AML-193 (cell line): ENCODE results near the gene KIF26B.
"Not testable (repeated sequence)": the region's sequence is repeated elsewhere in the genome, so short reads cannot be mapped to it uniquely, and the experiment has no call there.

ENCODE experiments used
- DNase-seq, 2 experiments: peaks; one replicate each; lab custom pipeline; 2025; lab: John Stamatoyannopoulos, UW

Gene KIF26B

DNA sequence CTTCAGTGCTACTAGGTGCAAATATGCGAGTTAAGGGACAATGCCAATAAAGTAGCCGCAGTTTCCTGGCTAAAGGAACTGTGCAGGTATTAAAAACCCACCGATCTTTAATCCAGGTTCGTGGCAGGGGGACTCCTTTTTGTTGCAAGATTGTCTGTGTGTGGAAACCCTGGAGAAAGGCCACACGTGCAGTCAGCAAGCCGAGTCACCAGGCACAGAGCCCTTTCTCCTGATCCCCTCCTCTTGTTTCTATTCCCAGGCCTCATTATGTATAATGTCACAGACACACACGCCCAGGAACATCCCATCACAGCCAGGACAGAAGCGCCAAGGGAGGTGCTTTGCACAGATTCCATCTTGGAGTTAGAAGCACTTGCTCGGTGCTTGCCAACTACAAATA is 528.9 kb downstream of the KIF26B start:
- DNase-seq: no peak

DNA sequence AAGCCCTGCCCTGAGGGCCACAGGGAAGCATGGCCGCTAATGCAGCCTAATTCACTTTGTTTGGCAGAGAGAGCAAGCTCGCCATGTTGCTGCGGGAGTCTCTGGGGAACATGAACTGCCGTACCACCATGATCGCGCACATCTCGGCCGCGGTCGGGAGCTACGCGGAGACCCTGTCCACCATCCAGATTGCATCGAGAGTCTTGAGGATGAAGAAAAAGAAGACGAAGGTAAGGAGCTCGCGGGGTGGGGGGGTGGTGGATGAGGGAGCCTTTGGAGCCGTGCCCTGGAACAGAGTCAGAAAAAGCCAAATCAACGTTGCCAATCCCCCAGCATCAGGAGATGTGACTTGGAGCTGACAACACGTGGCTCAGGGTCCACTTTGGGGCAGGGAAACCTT is 529.4 kb downstream of the KIF26B start:
- no peak for DNase-seq

DNA sequence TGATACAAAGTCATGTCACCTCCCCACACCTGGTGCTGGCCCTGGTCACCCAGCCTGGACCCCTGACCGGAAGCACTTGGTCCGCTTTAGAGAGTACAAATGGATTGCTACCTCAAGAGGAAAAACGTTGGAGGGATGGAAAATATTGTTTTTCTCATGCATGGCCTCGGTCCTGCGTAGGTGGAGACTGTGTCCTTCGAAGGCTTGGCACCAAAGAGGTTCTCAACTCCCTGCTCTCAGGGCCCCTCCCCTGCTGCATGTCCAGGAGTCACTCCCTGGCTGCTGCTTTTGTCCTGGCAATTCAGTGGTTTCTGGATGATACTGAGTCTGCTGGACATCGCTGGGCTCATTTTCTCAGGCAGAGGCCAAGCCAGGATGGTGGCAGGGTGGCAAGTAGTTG is 529.8 kb downstream of the KIF26B start:
- DNase-seq: no peak

DNA sequence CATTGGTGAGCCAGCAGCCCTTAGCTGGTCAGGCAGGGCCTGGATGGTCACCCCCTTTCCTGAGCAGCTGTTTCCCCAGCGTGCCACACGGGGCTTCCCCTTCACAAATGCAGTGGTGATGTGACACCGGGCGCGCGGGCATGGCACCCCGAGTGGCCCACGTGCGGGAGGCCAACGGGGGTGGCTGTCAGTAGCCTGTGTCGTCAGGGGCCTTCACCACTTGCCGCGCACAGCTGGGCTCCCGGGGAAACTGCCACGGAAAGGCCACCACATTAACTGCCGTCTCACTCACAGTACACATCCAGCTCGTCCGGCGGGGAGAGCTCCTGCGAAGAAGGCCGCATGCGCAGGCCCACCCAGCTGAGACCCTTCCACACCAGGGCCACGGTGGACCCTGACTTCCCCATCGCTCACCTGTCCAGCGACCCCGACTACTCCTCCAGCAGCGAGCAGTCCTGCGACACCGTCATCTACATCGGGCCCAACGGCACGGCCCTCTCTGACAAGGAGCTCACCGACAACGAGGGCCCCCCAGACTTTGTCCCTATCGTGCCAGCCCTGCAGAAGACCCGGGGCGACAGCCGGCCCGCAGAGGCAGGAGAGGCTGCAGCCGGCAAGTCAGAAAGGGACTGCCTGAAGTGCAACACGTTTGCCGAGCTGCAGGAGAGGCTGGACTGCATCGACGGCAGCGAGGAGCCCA is 530.5 kb downstream of the KIF26B start:
- no peak for DNase-seq

DNA sequence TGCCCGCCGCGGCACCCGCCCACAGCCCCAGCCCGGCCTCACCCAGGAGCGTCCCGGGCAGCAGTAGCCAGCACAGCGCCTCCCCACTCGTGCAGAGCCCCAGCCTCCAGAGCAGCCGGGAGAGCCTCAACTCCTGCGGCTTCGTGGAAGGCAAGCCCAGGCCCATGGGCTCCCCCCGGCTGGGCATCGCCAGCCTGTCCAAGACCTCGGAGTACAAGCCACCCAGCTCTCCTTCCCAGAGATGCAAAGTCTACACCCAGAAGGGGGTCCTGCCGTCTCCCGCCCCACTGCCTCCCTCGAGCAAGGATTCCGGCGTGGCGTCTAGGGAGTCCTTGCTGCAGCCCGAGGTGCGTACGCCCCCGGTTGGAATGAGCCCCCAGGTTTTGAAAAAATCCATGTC is 531.2 kb downstream of the KIF26B start:
- DNase-seq: no peak

DNA sequence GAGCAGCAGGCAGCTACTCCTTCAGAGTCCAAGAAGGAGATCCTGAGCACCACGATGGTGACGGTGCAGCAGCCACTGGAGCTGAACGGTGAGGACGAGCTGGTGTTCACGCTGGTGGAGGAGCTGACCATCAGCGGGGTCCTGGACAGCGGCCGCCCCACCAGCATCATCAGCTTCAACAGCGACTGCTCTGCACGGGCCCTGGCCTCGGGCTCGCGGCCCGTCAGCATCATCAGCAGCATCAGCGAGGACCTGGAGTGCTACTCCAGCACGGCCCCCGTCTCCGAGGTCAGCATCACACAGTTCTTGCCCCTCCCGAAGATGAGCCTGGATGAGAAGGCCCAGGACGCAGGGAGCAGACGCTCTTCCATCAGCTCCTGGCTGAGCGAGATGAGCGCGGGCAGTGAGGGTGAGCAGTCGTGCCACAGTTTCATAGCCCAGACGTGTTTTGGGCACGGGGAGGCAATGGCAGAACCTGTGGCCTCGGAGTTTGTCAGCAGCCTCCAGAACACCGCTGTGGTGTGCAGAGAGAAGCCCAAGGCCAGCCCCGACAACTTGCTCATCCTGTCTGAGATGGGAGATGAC is 531.8 kb downstream of the KIF26B start:
- no peak for DNase-seq

DNA sequence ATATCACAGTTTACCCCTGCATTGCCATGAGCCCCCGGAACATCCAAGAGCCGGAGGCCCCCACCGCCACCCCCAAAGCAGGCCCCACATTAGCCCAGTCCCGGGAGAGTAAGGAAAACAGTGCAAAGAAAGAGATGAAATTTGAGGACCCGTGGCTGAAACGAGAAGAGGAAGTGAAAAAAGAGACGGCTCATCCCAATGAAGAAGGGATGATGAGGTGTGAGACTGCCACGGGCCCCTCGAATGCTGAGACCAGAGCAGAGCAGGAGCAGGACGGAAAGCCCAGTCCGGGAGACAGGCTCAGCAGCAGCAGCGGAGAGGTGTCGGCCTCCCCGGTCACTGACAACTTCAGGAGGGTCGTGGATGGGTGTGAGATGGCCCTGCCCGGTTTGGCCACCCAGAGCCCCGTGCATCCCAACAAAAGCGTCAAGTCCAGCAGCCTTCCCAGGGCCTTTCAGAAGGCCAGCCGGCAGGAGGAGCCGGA is 532.4 kb downstream of the KIF26B start:
- DNase-seq: no peak

DNA sequence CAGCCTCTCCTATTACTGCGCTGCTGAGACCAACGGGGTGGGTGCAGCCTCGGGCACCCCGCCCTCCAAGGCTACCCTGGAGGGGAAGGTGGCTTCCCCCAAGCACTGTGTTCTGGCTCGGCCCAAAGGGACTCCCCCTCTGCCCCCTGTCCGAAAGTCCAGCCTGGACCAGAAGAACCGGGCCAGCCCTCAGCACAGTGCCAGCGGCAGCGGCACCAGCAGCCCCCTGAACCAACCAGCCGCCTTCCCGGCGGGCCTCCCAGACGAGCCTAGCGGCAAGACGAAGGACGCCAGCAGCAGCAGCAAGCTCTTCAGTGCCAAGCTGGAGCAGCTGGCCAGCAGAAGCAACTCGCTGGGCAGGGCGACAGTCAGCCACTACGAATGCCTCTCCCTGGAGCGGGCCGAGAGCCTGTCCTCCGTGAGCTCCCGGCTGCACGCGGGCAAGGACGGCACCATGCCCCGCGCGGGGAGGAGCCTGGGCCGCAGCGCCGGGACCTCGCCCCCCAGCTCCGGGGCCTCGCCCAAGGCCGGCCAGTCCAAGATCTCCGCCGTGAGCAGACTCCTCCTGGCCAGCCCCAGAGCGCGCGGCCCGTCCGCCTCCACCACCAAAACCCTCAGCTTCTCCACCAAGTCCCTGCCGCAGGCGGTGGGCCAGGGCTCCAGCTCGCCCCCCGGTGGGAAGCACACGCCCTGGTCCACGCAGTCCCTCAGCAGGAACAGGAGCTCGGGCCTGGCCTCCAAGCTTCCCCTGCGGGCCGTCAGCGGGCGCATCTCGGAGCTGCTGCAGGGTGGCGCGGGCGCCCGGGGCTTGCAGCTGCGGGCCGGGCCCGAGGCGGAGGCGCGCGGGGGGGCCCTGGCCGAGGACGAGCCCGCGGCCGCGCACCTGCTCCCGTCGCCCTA is 533.1 kb downstream of the KIF26B start:
- no peak for DNase-seq

DNA sequence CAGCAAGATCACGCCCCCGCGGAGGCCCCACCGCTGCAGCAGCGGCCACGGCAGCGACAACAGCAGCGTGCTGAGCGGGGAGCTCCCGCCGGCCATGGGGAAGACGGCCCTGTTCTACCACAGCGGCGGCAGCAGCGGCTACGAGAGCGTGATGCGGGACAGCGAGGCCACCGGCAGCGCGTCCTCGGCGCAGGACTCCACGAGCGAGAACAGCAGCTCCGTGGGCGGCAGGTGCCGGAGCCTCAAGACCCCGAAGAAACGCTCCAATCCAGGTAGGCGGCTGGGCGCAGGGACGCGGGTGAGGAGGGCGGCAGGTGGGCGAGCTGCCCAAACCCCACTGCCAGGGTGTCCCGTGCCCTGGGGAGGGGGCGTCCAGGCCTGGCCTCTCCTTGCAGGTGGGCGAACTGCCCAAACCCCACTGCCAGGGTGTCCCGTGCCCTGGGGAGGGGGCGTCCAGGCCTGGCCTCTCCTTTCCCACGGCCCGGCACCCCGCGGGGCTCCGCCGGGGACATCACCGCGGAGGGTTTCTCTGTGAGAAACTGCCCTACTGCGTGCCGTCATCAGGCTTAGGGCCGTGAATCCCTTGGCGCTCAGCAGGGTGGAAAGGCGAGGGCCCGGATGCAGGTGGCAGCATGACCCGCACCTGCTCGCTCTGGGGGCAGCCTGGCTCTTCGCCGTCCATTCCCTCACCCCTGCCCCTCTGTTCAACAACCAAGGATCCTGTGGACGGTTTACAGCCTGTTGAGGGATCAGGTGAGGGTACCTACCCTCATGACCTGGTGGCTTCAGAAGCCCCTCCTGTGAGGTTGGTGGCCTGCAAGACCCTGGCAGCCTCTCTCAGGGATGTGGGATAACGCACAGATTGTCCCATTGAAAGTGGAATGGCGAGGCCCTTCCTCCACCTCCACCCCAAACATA is 534.0 kb downstream of the KIF26B start:
- no peak for DNase-seq

DNA sequence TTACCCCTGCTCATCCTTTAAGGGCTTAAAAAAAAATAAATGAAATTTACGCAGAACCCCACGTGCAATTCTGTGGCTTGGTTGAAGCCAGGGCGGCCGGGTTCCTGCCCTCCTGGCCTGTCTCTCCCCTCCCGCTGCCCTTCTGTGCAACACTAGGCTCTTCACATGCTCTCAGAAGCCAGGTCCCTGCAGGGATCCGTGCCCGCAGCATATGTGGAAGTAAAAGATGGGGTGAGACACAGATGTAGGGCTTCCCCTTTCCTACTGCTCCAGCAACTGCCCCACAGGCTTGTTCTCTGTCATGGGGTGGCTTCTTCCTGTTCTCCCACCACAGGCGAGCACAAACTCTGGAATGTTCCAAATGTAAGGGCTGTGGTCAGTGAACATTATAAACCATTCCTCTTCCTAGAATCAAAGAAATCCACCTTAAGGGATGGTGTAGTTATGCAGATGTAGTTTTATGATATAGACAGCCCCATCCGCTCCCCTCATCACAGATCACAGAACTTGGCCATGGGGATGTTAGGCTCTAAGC is 535.4 kb downstream of the KIF26B start:
- DNase-seq: no peak

DNA sequence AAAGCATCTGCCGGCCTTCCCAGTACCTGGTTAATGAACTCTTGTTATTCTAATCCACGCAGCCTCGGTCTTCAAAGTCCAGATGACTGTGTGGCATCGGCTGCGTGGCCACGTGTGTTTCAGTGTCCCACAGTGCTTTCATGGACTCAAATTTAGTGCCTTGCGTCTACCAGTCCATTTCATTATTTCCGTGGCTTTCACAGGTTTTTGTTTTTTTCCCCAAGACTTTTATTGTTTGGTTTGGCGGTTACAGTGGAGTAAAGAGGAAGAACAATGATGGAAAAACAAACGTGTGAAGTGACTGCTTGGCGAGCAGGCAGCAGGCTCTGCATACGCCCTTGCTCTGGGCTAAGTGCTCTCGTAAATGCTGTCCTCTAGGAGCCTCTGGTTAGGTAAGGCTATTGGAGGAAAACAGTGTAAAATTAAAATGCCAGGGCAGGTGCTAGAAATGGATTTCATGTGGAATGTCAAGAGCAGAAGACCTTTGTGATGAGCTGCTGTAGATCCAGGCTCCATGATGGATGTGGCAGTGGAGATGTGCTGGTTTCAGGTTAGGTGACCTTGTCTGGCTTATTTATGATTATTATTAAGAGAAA is 536.3 kb downstream of the KIF26B start:
- no peak for DNase-seq

DNA sequence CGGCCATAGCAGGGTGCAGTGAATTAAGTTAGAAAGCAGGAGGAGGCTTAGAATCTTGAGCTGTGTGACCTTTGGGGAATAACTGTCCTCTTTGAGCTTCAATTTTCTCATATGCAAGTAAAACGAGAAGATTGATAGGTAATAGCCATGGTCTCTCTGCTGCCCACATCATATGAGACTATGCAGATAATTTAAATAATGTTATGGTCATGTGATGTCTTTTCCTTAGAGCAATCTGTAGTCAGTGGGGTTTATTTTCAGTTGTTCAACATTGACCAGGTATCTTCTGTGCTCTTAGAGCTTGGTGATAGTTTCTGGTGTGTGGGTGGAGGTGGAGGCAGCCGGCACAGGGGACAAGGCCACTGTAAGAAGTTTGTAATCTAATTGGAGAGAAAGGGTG is 537.1 kb downstream of the KIF26B start:
- no peak for DNase-seq

DNA sequence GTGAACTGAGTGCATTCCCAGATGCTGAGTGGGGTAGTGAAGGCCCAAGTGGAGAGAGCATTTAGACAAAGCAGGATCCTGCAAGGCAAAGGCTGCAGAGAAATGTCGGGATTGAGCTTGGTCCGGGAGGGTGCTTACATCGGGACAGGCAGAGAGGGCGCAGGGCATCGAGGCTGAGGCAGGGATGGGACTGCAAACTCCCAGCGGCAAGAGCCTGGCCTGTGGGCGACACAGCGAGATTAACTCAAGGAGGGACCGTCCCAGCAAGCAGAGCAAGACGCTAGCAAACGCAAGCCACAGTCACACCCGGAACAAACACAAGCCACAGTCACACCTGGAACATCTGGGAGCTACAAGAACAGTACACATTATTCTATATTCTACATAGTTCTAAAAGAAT is 537.5 kb downstream of the KIF26B start:
- no peak for DNase-seq

DNA sequence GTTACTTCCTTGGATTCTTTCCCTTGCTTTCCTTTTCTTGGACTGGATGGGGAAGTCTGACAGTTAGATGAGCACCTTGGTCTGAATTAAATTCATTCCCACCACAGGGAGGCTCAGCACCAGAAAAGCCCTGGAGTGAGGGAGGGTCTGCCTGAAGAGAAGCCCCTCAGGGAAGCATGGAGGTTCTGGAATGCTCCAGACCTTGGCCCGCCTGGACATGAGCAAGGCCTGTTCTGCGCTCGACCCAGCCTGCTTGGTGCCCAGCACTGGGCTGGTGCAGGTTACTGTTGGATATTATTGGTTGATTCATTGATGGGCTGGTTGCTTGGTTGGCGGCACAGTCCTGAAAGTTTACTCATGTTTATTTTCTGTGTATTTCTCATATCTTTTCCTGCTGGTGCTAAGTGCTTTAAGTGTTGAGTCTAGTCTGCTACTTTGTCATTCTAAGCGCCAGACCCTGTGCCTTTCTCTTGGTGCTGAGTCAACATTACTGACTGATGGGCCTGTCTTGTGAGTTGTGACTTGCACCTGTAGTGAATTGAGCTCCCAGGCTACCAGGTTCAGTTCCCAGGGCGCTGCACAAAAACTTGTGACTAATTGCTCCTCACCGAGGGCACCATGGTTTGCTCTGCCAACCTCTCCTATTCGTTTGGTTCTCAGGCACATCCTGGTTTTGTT is 538.5 kb downstream of the KIF26B start:
- no peak for DNase-seq

DNA sequence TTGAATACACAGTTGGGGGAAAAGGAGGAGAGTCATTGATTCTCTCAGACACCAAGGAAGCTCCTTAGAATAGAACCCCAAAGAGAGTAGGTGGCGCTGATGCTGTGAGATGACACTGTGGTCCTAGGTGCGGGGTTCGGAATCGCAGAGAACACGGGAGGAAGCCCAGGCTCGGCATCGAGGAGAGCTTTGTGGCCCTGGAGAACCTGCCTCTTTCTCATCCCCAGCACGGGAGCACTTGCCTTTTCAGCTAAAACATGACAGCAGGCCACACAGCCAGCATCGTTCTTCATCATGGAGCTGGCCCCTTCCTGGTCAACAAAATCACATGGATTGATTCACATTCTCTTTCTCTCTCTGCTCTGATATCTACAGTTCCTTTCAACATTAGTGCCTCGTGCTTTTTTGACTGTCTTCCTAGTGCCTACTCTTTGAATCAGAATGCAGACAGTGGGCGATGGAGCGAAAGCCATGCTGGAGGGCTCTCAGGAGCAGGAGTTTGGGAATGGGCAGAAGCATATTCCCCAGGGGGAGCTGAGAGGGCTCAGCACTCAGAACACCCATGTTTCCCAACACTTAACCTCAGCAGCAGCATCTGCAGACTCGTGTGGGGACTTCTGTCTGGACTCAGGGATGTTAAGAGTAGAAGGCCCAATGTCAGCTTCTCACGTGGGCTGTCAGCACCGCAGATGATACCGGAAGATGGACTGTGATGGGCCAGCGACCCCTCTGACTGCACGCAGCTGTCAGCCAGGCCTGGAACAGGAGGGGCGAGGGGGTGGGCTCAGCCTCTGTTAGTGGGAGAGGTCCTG is 539.4 kb downstream of the KIF26B start:
- DNase-seq: no peak

DNA sequence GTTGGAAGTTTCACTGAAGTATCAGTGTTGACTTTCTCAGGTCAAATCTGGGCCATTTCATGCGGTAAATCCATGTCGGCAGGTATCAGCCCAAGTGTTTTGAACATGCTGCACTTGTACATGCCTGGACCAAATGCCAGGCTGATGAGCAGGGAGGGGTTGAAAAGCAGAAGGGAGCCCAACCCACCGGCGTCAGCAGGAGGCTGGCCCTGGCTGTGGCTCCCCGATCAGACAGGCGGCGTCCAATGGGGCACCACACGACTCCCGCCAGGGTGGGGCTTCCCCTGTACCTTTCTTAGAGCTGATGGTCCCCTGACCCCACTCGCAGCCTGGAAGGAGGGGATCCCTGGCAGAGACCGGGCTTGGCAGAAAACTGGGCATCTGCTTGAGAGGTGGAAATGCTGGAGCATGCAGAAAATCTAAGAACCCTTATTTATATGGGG is 540.0 kb downstream of the KIF26B start:
- DNase-seq: no peak

DNA sequence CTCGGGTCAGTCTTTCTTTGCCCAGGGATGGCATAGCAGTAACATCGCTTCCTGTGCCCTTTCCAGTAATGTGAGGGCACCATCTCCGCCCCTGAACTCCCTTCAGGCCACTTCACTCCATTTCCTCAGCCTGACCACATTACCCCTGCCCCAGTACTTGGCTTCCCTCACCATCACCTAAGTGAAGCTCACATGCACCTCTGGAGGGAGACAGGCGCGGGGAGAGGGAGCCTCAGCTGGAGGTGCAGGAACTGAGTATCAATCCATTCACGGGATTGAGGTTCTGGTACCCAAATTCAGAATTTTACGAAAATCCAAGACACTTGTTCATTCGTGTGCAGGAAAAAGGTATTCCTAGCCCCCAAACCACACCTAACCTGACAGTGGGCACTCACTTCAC is 540.4 kb downstream of the KIF26B start:
- no peak for DNase-seq

DNA sequence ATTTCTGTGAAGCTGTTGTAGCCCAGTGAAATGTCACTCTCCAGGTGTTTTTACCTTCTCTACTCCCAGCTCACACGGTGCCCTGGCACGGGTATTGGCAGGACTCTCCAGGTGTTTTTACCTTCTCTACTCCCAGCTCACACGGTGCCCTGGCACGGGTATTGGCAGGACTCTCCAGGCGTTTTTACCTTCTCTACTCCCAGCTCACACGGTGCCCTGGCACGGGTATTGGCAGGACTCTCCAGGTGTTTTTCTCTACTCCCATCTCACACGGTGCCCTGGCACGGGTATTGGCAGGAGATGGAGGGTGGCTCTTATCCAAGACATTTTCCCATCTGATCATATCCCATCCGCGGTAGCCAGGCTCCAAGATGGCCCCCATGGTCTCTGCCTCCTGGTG is 540.9 kb downstream of the KIF26B start:
- DNase-seq: not testable (repeated sequence)

DNA sequence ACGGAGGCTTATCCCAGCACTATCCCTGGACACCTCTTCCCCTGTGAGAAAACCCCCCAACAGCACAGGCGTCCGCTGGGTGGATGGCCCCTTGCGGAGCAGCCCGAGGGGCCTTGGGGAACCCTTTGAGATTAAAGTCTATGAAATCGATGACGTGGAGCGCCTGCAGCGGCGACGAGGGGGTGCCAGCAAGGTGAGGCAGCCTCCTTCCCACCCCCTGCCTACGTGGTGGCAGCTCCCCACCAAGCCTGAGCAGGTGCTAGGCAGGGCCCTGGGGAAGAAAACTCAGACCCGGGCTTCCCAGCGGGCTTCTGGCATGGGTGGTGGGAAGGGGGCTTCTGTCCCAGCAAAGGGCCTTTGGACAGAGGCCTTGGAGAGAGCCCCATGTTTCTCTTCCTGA is 543.3 kb downstream of the KIF26B start:
- DNase-seq: no peak

DNA sequence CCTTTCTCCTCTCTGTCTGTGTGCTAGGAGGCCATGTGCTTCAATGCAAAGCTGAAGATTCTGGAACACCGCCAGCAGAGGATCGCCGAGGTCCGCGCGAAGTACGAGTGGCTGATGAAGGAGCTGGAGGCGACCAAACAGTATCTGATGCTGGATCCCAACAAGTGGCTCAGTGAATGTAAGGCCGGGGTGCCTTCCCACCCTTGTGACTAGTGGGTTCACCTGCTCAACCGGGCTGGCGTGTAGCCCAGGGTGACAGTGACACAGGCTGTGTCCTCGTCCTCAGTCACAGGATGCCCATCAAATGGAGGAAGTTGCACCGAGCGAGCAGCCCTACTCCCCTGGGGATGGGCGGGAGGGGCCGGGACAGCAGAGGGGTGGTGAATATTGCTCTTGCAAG is 544.1 kb downstream of the KIF26B start:
- DNase-seq: no peak
